Neural cell (in vitro differentiated cells): ENCODE results near the gene POU2F2. TPM values are rescaled to one million over a fixed set of nuclear protein-coding genes. Genes with fewer than 3 reads are reported as not detected.

Experiments used
- H2AFZ ChIP-seq: fragments of 200-600, 300-800 bp; sonication (generic), shearing (Covaris generic); 2 replicates; pipeline ENCODE4 v1.6.0; 2014; ENCODE audit warnings: low read depth, mild to moderate bottlenecking, antibody characterized with exemption, low read length, moderate library complexity
- H3F3A ChIP-seq: fragments of 200-600 bp; shearing (Covaris generic); 2 replicates; pipeline ENCODE4 v1.6.1; 2016; ENCODE audit warnings: mild to moderate bottlenecking, moderate library complexity, mixed read lengths, antibody characterized with exemption, low read length; ENCODE audit not compliant: insufficient read depth, poor library complexity, severe bottlenecking
- H3K27ac ChIP-seq: fragments of 200-600, 300-800 bp; sonication (generic), shearing (Covaris generic); 2 replicates; pipeline ENCODE4 v1.5.1; 2014; ENCODE audit warnings: mild to moderate bottlenecking, low read length, moderate library complexity
- H3K27me3 ChIP-seq: fragments of 300-800, 200-600 bp; sonication (generic), shearing (Covaris generic); 2 replicates; pipeline ENCODE4 v1.6.0; 2014; ENCODE audit warnings: mild to moderate bottlenecking, low read depth, low read length, moderate library complexity; ENCODE audit not compliant: insufficient read depth
- H3K36me3 ChIP-seq: fragments of 300-800, 200-600 bp; sonication (generic), shearing (Covaris generic); 2 replicates; pipeline ENCODE4 v1.5.1; 2014; ENCODE audit warnings: mild to moderate bottlenecking, antibody characterized with exemption, low read length, moderate library complexity; ENCODE audit not compliant: insufficient read depth
- H3K4me2 ChIP-seq: fragments of 300-800, 200-600 bp; sonication (generic), shearing (Covaris generic); 2 replicates; pipeline ENCODE4 v1.6.0; 2014; ENCODE audit warnings: mild to moderate bottlenecking, low read length
- H3K4me3 ChIP-seq: fragments of 300-800, 200-600 bp; sonication (generic), shearing (Covaris generic); 2 replicates; pipeline ENCODE4 v1.5.1; 2014; ENCODE audit warnings: mild to moderate bottlenecking, low read length, moderate library complexity
- H3K79me2 ChIP-seq: fragments of 200-600 bp; shearing (Covaris generic); replicated peaks from 2 replicates; pipeline ENCODE4 v1.6.0; 2014; ENCODE audit warnings: mild to moderate bottlenecking, low read length, moderate library complexity; ENCODE audit not compliant: insufficient read depth
- H3K9ac ChIP-seq: fragments of 300-800, 200-600 bp; sonication (generic), shearing (Covaris generic); 2 replicates; pipeline ENCODE4 v1.6.1; 2016; ENCODE audit warnings: mild to moderate bottlenecking, low read length, mixed read lengths
- H3K9me2 ChIP-seq: fragments of 200-600 bp; shearing (Covaris generic); 2 replicates; pipeline ENCODE4 v1.6.1; 2016; ENCODE audit warnings: mild to moderate bottlenecking, low read length, mixed read lengths; ENCODE audit not compliant: insufficient read depth
- H3K9me3 ChIP-seq: fragments of 200-600, 300-800 bp; sonication (generic), shearing (Covaris generic); 2 replicates; pipeline ENCODE4 v1.6.1; 2016; ENCODE audit warnings: mild to moderate bottlenecking, mixed run types, low read length, moderate library complexity, mixed read lengths
- H4K20me1 ChIP-seq: fragments of 200-600 bp; shearing (Covaris generic); 2 replicates; pipeline ENCODE4 v1.6.1; 2016; ENCODE audit warnings: mild to moderate bottlenecking, mixed run types; ENCODE audit not compliant: insufficient read depth
- EP300 ChIP-seq: fragments of 450-650 bp; conservative IDR thresholded peaks from 2 replicates; pipeline ENCODE4 v1.6.1; 2014; ENCODE audit warnings: antibody characterized with exemption, mild to moderate bottlenecking, moderate library complexity; ENCODE audit not compliant: poor library complexity, severe bottlenecking
- EZH2 ChIP-seq: fragments of 200-600, 300-800 bp; shearing (Covaris generic), sonication (generic); IDR thresholded peaks from 2 replicates; pipeline ENCODE4 v1.6.1; 2014; ENCODE audit warnings: antibody characterized with exemption, low read length, borderline replicate concordance, mild to moderate bottlenecking; ENCODE audit not compliant: insufficient read depth, poor library complexity, severe bottlenecking
- MXI1 ChIP-seq: fragments of 450-650 bp; conservative IDR thresholded peaks from 2 replicates; pipeline ENCODE4 v1.6.1; 2014; ENCODE audit warnings: antibody characterized with exemption, mild to moderate bottlenecking; ENCODE audit not compliant: poor library complexity, severe bottlenecking
- POLR2AphosphoS5 ChIP-seq: IDR thresholded peaks from 2 replicates; pipeline ENCODE4 v1.6.1; 2012
- RAD21 ChIP-seq: fragments of 450-650 bp; conservative IDR thresholded peaks from 2 replicates; pipeline ENCODE4 v1.6.1; 2014; ENCODE audit warnings: antibody characterized with exemption, mild to moderate bottlenecking, moderate library complexity
- SMC3 ChIP-seq: fragments of 450-650 bp; conservative IDR thresholded peaks from 2 replicates; pipeline ENCODE4 v1.6.1; 2014; ENCODE audit warnings: antibody characterized with exemption, mild to moderate bottlenecking, moderate library complexity; ENCODE audit not compliant: poor library complexity
- TAF1 ChIP-seq: IDR thresholded peaks from 2 replicates; pipeline ENCODE4 v1.6.1; 2012; ENCODE audit warnings: low read depth
- polyA plus RNA-seq: library from polyadenylated mRNA; depleted of rRNA; stranded (reverse); fragments of >200 nt; gene quantifications from 2 replicates; pipeline ENCODE4 v1.2.3, GENCODE V29; 2014
- TF ChIP-seq, protein P1 (sequence below): fragments of 450-650 bp; IDR thresholded peaks from 2 replicates; pipeline ENCODE4 v1.5.1; 2014; ENCODE audit warnings: antibody characterized with exemption, mild to moderate bottlenecking, moderate library complexity; ENCODE audit not compliant: poor library complexity, severe bottlenecking
- TF ChIP-seq, protein P2 (sequence below): IDR thresholded peaks from 2 replicates; pipeline ENCODE4 v1.6.1; 2012; ENCODE audit warnings: borderline replicate concordance

Gene POU2F2
- polyA plus RNA-seq, 1 donor from 2014 or later = 7.7 TPM

GRCh38 chr19:42076380-42076944 is 55.8 kb downstream of the POU2F2 start:
- H2AFZ ChIP-seq = no peak overlapping the region

DNA sequence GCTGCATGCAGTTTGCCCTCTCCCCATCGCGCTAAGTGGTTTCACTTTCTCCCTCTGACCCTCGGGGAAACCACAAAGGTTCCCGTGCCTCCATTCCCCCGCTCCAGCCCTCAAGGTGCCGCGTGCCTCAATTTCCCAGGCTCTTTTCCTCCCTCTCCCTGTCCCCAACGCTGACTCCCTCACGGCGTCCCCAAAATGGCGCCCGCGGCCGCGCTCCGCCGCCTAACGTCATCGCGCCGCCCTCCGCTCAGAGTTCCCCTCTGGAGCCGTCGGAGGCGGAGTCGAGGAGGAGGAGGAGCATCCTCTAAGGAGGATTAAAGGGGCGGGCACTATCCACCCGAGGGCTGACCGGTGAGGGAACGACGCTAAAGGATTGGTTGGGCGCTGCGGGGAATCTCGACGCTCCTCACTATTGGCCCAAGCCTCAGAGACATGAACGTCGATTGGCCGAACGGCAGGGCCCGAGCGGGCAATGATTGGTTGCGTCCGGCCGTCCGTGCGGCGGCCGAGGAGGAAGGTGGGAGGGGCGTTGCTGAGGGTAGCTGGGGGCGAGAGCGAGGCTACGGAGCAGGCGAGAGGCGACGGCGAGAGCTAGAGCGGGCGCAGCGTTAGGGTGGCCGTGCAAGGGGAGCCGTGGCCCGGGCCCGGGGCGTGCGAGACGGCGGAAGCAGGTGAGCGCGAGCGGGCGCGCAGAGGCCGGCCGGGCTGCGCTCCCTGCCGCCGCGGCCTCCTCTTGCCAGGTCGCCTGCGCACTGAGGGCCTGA is 56.4 kb downstream of the POU2F2 start, which contains the start of gene ZNF574:
Gene ZNF574 (plus strand): TSS at position 551 of the 764 bp plus-strand sequence. CDS start 2,441 bp downstream, outside the sequence.
- no peaks in the 10 kb centered on the region for H4K20me1 ChIP-seq
- H3K79me2 ChIP-seq = peaks cover 33% of the 10 kb centered on the region
- no peaks in the 10 kb centered on the region for H3K36me3 ChIP-seq
- H3K9me3 ChIP-seq = no peaks in the 10 kb centered on the region
- H2AFZ ChIP-seq = peak within 1 kb of the TSS; percentile 92
- no peaks in the 10 kb centered on the region for H3K9me2 ChIP-seq
- H3K27me3 ChIP-seq = no peaks in the 10 kb centered on the region
- H3K4me3 ChIP-seq = peak within 1 kb of the TSS; percentile 76
- peak within 1 kb of the TSS; percentile 99 for H3K4me2 ChIP-seq
- H3K9ac ChIP-seq = peak within 1 kb of the TSS; percentile 93
- TF ChIP-seq EP300 (peak; percentile 13), TAF1 (peak; percentile 93), MXI1 (peak; percentile 40), RAD21 (peak; percentile 26), SMC3 (peak; percentile 26), EZH2 (no peak), POLR2AphosphoS5 (peak; percentile 94)
- TF ChIP-seq, protein P1, sequence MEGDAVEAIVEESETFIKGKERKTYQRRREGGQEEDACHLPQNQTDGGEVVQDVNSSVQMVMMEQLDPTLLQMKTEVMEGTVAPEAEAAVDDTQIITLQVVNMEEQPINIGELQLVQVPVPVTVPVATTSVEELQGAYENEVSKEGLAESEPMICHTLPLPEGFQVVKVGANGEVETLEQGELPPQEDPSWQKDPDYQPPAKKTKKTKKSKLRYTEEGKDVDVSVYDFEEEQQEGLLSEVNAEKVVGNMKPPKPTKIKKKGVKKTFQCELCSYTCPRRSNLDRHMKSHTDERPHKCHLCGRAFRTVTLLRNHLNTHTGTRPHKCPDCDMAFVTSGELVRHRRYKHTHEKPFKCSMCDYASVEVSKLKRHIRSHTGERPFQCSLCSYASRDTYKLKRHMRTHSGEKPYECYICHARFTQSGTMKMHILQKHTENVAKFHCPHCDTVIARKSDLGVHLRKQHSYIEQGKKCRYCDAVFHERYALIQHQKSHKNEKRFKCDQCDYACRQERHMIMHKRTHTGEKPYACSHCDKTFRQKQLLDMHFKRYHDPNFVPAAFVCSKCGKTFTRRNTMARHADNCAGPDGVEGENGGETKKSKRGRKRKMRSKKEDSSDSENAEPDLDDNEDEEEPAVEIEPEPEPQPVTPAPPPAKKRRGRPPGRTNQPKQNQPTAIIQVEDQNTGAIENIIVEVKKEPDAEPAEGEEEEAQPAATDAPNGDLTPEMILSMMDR = peak; percentile 22
- TF ChIP-seq, protein P2, sequence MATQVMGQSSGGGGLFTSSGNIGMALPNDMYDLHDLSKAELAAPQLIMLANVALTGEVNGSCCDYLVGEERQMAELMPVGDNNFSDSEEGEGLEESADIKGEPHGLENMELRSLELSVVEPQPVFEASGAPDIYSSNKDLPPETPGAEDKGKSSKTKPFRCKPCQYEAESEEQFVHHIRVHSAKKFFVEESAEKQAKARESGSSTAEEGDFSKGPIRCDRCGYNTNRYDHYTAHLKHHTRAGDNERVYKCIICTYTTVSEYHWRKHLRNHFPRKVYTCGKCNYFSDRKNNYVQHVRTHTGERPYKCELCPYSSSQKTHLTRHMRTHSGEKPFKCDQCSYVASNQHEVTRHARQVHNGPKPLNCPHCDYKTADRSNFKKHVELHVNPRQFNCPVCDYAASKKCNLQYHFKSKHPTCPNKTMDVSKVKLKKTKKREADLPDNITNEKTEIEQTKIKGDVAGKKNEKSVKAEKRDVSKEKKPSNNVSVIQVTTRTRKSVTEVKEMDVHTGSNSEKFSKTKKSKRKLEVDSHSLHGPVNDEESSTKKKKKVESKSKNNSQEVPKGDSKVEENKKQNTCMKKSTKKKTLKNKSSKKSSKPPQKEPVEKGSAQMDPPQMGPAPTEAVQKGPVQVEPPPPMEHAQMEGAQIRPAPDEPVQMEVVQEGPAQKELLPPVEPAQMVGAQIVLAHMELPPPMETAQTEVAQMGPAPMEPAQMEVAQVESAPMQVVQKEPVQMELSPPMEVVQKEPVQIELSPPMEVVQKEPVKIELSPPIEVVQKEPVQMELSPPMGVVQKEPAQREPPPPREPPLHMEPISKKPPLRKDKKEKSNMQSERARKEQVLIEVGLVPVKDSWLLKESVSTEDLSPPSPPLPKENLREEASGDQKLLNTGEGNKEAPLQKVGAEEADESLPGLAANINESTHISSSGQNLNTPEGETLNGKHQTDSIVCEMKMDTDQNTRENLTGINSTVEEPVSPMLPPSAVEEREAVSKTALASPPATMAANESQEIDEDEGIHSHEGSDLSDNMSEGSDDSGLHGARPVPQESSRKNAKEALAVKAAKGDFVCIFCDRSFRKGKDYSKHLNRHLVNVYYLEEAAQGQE = peak; percentile 88
- H3K27ac ChIP-seq = peak within 1 kb of the TSS; percentile 99
- no peaks in the 10 kb centered on the region for H3F3A ChIP-seq

More at GRCh38 chr19:42076380-42076944, 55.8 kb downstream of the POU2F2 start:
- peaks cover 31% of the 10 kb centered on the region for H3K79me2 ChIP-seq
- peak overlapping the region; percentile 76 for H3K4me3 ChIP-seq
- H3K27me3 ChIP-seq = no peaks in the 10 kb centered on the region
- peak overlapping the region; percentile 67 for H3K27ac ChIP-seq
- H3K4me2 ChIP-seq = peak overlapping the region; percentile 84
- H3K9me2 ChIP-seq = no peaks in the 10 kb centered on the region
- no peaks in the 10 kb centered on the region for H3K36me3 ChIP-seq
- H3K9ac ChIP-seq = peak overlapping the region; percentile 82
- no peaks in the 10 kb centered on the region for H4K20me1 ChIP-seq
- H3K9me3 ChIP-seq = no peaks in the 10 kb centered on the region
- TF ChIP-seq POLR2AphosphoS5 = no peak
- peak; percentile 80 for TF ChIP-seq MXI1
- no peaks in the 10 kb centered on the region for H3F3A ChIP-seq
